Anterior cingulate cortex (tissue), 58 donors: Measurements from ENCODE around the gene DLD.
A peak's percentile ranks its signal among the peaks of the same experiment; 100 is the strongest.
"Not testable (repeated sequence)": the region's sequence is repeated elsewhere in the genome, so short reads cannot be mapped to it uniquely, and the experiment has no call there.

Source experiments
- DNase-seq, 58 donors: peaks; one replicate each; lab custom pipeline; 2025; lab: John Stamatoyannopoulos, UW

The DLD gene, protein sequence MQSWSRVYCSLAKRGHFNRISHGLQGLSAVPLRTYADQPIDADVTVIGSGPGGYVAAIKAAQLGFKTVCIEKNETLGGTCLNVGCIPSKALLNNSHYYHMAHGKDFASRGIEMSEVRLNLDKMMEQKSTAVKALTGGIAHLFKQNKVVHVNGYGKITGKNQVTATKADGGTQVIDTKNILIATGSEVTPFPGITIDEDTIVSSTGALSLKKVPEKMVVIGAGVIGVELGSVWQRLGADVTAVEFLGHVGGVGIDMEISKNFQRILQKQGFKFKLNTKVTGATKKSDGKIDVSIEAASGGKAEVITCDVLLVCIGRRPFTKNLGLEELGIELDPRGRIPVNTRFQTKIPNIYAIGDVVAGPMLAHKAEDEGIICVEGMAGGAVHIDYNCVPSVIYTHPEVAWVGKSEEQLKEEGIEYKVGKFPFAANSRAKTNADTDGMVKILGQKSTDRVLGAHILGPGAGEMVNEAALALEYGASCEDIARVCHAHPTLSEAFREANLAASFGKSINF

GRCh38 chr7:107890962-107891635 is at the start of gene DLD:
Gene DLD, plus strand, starts transcription at chr7:107891183. Its CDS starts 68 bp downstream, at chr7:107891251.
- peak; percentile 59 to 96 (median 90) for DNase-seq

DNA sequence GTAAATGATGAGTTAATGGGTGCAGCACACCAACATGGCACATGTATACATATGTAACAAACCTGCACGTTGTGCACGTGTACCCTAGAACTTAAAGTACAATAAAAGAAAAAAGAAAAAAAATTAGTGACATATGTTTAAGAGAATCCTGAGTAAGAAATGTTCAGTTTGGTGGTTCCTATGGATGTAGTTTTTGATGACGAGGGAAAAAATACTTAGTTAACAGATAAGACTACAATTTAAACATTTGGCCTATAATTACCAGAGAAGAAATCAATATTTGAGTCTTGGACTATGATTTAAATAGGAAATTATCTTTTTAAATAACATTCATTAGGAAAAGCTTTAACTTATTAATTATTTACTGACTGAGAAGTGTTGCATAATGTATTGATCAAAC is 48.8 kb upstream of the DLD start:
- no peak for DNase-seq

GRCh38 chr7:107843184-107843583 is 47.8 kb upstream of the DLD start:
- no peak for DNase-seq

GRCh38 chr7:107846324-107846723 is 44.7 kb upstream of the DLD start:
- DNase-seq, result no peak

DNA sequence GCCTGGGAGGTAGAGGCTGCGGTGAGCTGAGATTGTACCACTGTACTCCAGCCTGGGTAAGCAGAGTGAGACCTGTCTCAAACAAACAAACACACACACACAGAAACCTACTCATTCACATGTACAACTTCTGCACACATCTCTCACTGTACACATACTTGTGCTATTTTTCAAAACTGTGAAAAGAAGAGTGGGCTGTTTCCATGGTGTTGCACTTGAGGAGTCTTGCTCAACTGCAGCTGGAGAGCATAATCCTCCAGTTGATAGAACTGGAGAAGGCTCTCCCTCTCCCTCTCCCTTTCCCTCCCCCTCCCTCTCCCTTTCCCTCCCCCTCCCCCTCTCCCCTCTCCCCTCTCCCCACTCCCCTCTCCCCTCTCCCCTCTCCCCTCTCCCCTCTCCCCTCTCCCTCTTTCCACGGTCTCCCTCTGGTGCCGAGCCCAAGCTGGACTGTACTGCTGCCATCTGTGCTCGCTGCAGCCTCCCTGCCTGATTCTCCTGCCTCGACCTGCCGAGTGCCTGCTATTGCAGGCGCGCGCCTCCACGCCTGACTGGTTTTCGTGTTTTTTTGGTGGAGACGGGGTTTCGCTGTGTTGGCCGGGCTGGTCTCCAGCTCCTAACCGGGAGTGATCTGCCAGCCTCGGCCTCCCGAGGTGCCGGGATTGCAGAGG is 43.7 kb upstream of the DLD start:
- no peak for DNase-seq

DNA sequence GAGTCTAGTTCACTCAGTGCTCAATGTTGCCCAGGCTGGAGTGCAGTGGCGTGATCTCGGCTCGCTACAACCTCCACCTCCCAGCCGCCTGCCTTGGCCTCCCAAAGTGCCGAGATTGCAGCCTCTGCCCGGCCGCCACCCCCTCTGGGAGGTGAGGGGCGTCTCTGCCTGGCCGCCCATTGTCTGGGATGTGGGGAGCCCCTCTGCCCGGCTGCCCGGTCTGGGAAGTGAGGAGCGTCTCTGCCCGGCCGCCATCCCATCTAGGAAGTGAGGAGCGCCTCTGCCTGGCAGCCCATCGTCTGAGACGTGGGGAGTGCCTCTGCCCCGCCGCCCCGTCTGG is 43.2 kb upstream of the DLD start:
- DNase-seq, result not testable (repeated sequence)

GRCh38 chr7:107848211-107848610 is 42.8 kb upstream of the DLD start:
- not testable (repeated sequence) for DNase-seq

- DNase-seq, result no peak
Measured at GRCh38 chr7:107850216-107850615, 40.8 kb upstream of the DLD start.

DNA sequence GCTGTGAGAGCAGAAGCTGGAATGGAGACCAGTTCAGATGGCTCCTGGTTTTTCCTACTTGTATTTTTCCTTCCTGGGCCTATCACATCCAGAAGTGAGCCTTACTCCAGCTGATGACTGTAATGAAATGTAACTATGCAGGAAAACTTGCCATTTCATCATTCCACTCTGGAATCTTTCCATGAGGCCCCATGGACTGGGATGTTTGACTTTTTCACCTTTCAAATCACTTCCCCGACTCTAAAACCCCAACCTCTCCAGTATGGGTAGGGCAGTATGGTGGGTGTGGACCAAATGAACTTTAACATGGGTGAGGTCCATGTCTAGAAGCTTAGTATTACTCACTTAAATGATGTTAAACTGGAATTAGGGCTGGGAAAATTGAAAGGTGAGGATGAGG is 40.3 kb upstream of the DLD start:
- DNase-seq, result no peak

GRCh38 chr7:107854454-107854853 is 36.5 kb upstream of the DLD start:
- no peak for DNase-seq

- DNase-seq, result no peak
Measured at GRCh38 chr7:107854989-107855388, 36.0 kb upstream of the DLD start.

GRCh38 chr7:107856806-107857540 is 34.0 kb upstream of the DLD start:
- DNase-seq, result no peak

DNA sequence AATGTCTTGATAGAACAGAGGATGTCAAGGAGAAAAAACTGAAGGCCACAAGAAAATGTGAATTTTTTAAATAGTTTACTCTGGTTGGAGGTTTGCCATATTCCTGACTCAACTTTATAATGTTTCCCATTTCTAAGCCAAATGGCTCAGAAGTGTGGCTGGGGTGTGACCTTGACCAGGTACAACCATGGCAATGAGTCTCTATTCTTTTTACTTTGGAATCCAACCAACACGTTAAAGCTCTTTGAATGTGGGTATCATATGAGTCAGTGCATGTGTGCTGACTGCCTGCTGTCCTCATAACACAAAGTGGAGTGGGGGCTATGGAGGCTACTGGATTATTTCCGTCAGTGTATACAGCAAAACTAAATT is 33.5 kb upstream of the DLD start:
- no peak for DNase-seq

DNA sequence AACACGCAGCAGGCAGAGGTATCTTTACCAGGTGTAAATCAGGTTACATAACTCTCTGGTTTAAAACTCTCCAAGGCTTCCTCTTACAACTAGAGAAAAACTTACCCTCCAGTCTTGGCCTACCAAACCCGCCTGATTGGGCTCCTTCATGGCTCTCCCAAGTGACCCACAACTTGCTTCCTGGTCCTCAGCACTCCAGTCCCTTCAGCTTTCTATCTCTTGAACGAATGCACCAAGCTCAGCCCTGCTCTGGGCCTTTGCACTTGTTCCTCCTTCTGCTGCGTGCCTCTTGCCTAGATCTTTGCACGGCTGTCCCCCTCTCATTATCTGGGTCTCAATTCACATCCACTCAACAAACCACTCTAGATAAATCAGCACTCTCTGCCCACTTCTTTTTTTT is 32.7 kb upstream of the DLD start:
- DNase-seq, result no peak

DNA sequence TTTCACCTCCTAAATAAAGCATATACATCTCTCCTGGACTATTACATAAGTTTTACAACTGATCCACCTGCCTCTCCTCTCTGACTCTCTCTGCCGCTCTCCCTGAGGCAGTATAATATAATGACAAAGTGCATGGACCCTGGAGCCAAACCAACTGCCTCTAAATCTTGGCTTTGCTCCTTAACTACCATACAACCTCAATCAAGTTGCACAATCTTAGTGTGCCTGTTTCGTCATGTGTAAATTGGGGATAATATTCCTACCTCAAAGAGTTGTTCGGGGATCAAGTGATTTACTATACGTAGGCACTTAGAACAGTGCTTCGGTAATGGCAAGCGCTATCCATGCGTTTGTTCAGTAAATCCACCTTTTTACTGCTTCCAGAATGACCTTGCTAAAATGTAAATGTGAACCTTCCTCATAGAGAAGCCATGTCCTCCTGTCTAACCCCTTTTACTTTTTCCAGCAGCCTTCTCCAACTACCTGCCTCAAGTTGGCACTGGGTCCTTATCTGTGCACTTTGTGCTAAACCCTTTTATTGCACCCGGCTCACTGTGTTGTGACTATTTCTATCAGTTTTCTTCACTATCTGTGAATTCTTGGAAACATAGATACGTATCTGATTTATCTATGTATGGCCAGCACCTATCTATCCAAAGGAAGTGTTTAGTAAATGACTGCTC is 30.6 kb upstream of the DLD start:
- no peak for DNase-seq

DNA sequence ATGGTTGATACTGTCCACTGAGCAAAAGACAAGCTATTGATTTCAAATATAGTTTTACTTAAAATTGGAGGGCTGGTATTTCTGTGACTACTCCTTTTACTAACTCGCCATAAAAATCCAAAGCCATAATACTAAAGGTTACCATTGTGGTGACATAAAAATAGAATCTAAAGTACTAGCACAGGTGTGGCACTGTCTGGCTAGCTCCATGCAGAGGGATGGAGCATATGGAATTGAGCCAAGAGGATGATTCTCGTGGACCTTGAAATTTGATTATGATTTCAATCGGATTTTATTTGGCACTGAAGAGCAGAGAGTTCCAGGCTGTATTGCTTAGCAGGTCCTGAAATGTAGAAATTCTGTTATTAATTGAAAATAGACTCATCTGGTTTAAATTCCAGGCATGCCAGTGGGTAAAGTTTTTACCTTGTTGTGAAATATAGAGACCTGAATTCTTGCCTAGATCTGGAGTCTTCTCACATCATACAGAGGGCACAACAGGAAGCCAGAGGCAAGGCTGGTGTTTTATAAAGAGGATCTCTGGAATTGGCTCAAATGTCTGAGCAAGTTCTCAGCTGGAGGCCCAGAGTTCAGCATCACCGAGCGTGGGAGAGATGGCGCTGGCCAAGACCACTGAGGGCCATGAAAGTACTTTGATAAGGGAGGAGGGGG is 29.9 kb upstream of the DLD start:
- no peak for DNase-seq

GRCh38 chr7:107865956-107866775 is 24.8 kb upstream of the DLD start:
- DNase-seq, result no peak

- DNase-seq, result no peak
Measured at GRCh38 chr7:107867858-107868466, 23.0 kb upstream of the DLD start.
